C4-2B (cell line): ENCODE measurements around the gene KIAA0930.

Experiments used
- CTCF ChIP-seq: fragments of 450-650 bp; conservative IDR thresholded peaks from 2 replicates; pipeline ENCODE4 v1.5.1; 2017; ENCODE audit warnings: mild to moderate bottlenecking
- ZFX ChIP-seq: fragments of 450-650 bp; IDR thresholded peaks from 2 replicates; pipeline ENCODE4 v1.6.1; 2017

DNA sequence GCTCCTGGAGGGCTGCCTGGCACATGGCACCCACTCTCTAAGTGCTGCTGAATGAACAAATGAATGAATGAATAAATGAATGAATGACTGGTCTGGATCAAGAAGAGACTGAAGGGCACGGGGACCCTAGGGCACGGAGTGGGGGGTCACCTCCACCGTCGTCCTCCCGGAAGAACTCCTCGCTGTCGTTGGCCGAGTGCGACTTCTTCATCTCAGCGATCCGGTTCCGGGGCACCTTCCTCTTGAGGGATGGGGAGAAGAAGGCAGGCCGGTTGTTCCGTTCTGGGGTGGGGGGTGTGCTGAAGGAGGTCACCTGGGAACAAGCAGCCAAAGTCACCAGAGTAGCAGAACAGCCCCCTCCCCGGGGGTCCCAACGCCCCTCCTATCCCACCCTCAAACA lies 41.0 kb downstream of the KIAA0930 start:
- TF ChIP-seq CTCF (no peak), ZFX (no peak)
